ENCODE measurements around the gene MED15.

DNA sequence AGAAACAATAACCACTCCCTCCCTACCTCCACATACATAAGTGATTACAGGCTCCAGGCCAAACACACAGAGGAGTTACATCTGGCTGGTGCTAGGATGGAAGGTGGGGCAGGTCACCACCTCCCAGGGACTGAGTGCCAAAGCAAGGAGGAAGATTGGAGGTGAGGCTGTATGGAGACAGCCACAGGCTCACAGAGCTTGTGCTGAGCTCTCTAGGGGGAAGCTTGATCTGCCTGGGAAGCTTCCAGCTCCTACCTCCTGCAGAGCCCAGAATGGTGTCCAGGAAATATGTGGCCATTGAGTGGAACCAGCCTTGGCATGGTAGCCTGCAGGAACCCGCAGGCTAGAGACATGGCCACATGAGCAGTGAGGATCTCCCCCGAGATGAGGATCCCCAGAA lies 3.6 kb upstream of the MED15 start:
- TF ChIP-seq SRF (IDR thresholded peaks at IDR 0.05; ENCODE audit: low read depth, low read length), result no peak
- TF ChIP-seq, protein P1, sequence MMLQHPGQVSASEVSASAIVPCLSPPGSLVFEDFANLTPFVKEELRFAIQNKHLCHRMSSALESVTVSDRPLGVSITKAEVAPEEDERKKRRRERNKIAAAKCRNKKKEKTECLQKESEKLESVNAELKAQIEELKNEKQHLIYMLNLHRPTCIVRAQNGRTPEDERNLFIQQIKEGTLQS (IDR thresholded peaks at IDR 0.05; ENCODE audit: insufficient read depth, low read depth, low read length), result no peak
- TF ChIP-seq TAF1 (IDR thresholded peaks at IDR 0.05; ENCODE audit: low read depth, low read length), result no peak
- no peak for TF ChIP-seq SIN3A (conservative IDR thresholded peaks at IDR 0.05 in 1 of 2, IDR thresholded peaks at IDR 0.05 in 1 of 2; ENCODE audit: low read depth in 1 of 2, low read length in 2 of 2)
- TF ChIP-seq EP300 (IDR thresholded peaks at IDR 0.05; ENCODE audit: borderline replicate concordance in 1 of 2, low read depth in 2 of 2, low read length in 2 of 2), result no peak
- TF ChIP-seq CREB1 (IDR thresholded peaks at IDR 0.05), result no peak
- no peak for TF ChIP-seq EZH2 (IDR thresholded peaks at IDR 0.05; ENCODE audit: low read depth, low read length, severe bottlenecking)
- TF ChIP-seq BCL11A (IDR thresholded peaks at IDR 0.05; ENCODE audit: low read depth in 2 of 2, low read length in 2 of 2), result no peak
- TF ChIP-seq POLR2A (IDR thresholded peaks at IDR 0.05; ENCODE audit: control extremely low read depth in 1 of 2, low read depth in 2 of 2, low read length in 2 of 2), result no peak
- no peak for TF ChIP-seq RAD21 (IDR thresholded peaks at IDR 0.05 in 1 of 2, conservative IDR thresholded peaks at IDR 0.05 in 1 of 2; ENCODE audit: low read depth in 2 of 2, low read length in 2 of 2)
- TF ChIP-seq, protein P2, sequence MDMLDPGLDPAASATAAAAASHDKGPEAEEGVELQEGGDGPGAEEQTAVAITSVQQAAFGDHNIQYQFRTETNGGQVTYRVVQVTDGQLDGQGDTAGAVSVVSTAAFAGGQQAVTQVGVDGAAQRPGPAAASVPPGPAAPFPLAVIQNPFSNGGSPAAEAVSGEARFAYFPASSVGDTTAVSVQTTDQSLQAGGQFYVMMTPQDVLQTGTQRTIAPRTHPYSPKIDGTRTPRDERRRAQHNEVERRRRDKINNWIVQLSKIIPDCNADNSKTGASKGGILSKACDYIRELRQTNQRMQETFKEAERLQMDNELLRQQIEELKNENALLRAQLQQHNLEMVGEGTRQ (IDR thresholded peaks at IDR 0.05; ENCODE audit: low read length), result no peak
- TF ChIP-seq, protein P3, sequence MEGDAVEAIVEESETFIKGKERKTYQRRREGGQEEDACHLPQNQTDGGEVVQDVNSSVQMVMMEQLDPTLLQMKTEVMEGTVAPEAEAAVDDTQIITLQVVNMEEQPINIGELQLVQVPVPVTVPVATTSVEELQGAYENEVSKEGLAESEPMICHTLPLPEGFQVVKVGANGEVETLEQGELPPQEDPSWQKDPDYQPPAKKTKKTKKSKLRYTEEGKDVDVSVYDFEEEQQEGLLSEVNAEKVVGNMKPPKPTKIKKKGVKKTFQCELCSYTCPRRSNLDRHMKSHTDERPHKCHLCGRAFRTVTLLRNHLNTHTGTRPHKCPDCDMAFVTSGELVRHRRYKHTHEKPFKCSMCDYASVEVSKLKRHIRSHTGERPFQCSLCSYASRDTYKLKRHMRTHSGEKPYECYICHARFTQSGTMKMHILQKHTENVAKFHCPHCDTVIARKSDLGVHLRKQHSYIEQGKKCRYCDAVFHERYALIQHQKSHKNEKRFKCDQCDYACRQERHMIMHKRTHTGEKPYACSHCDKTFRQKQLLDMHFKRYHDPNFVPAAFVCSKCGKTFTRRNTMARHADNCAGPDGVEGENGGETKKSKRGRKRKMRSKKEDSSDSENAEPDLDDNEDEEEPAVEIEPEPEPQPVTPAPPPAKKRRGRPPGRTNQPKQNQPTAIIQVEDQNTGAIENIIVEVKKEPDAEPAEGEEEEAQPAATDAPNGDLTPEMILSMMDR (IDR thresholded peaks at IDR 0.05; ENCODE audit: control extremely low read depth in 1 of 3, insufficient read depth in 1 of 3, low read depth in 1 of 3, low read length in 3 of 3), result no peak
- TF ChIP-seq POLR2AphosphoS5 (IDR thresholded peaks at IDR 0.05; ENCODE audit: low read depth, low read length), result no peak

Measured in H1 (cell line).